Measurements from ENCODE around the gene ZNF710.
"Not testable (repeated sequence)": the region's sequence is repeated elsewhere in the genome, so short reads cannot be mapped to it uniquely, and the experiment has no call there.

Gene ZNF710

DNA sequence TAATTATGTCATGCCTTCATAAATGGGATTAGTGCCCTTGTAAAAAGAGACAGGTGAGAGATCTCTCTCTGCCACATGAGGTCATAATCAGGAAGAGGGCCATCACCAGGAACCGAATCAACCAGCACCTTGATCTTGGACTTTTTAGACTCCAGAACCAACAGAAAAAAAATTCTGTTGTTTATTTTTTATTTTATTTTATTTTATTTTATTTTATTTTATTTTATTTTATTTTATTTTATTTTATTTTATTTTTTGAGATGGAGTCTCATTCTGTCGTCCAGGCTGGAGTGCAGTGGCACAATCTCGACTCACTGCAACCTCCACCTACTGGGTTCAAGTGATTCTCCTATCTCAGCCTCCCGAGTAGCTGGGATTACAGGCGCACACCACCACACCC, 106.9 kb downstream of the ZNF710 start:
- DNase-seq: not testable (repeated sequence)

DNA sequence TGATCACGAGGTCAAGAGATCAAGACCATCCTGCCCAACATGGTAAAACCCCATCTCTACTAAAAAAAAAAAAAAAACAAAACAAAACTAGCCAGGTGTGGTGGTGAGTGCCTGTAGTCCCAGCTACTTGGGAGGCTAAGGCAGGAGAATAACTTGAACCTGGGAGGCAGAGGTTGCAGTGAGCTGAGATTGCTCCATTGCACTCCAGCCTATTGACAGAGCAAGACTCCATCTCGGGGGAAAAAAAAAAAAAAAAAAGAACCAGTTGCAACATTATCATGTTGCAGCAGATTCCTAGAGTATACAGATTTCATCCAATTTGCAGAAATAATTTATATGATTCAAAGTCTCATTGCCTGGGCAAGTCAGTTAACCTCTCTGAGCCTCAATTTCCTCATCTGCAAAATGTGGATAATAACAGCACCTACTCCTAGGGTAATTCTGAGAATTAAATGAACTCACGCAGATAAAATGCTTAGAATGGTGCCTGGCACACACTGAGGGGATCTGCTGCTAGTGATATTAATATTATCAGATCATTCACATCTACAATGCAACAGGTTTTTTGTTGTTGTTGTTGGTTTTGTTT, 108.1 kb downstream of the ZNF710 start:
- DNase-seq: not testable (repeated sequence)

DNA sequence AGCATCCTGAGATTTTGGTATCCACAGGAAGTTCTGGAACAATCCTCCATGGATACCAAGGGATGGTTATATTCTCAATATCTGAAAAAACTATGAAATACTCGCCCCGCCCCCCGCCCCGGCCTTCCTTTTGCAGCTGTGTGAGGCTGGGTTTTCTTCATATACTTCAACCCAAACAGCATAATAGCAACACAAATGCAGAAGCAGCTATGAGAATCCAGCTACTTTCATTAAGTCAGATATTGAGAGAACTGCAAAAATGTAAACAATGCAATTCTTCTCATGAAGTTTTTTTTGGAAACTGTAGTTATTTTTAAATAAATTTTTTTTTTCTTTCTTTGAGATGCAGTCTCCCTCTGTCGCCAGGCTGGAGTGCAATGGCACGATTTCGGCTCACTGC, 112.0 kb downstream of the ZNF710 start:
- DNase-seq: no peak

DNA sequence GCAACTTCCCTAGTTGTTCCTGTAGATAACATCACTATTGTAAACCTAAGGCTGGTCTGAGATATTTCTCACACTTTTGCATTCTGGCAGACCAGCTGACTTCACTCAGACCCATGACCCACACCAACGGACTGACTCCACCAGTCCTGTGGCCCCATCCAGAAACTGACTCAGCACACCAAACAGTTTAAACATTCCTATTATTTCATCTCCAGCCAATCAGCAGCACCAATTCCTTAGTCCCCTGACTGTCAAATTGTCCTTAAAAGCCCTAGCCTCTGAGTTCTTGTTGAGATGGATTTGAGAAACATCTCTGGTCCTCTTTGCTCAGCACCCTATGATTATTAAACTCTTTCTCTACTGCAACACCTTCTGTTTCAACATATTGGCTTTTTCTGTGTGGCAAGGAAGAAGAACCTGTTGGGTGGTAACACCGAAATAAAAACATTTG, 113.4 kb downstream of the ZNF710 start:
- no peak for DNase-seq

DNA sequence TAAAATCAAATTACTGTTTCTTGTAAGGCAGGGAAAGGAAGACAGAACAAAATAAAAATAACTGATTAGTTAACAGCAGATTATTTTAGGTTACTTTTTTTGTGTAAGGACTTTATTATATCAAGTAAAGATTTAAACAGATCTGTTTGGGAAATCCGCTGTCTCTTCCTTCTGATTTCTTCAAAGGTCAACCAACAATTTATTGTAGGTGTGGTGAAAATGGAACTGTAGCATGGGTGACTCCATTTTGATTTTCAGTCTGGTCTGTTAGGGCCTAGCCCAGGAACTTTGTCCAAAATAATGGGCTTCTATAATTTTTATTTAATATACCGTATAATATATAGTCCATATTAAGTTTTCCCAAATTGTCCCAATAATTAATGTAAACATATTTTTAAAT, 114.7 kb downstream of the ZNF710 start:
- DNase-seq: no peak

DNA sequence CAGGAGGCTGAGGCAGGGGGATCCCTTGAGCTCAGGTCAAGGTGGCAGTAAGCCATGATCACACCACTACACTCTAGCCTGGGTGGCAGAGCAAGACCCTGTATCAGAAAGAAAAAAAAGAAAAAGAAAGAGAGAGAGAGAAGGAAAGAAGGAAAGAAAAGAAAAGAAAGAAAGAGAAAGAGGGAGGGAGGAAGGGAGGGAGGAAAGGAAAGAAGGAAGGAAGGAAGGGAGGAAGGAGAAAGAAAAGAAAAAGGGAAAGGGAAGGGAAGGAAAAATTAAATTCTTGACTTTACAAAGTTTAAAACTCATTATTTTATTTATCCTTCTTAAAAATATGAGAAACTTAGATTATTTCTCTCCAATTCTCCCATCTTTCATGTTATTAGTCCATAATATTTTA, 118.2 kb downstream of the ZNF710 start:
- no peak for DNase-seq

DNA sequence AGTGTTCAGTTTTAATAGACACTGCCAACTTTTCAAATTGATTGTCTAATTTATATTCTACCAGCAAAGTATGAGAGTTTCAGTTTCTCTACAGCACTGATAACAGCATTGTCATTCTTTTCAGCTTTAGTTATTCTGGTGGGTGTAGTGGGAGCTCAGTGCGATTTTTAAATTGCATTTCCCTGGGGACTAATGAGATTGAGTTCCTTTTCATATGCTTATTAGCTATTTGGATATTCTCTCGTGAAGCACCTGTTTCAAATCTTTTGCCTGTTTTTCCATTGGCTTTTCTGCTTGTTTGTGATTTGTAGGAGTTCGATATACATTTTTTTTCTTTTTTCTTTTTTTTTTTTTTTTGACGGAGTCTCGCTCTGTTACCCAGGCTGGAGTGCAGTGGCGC, 120.0 kb downstream of the ZNF710 start:
- no peak for DNase-seq

DNA sequence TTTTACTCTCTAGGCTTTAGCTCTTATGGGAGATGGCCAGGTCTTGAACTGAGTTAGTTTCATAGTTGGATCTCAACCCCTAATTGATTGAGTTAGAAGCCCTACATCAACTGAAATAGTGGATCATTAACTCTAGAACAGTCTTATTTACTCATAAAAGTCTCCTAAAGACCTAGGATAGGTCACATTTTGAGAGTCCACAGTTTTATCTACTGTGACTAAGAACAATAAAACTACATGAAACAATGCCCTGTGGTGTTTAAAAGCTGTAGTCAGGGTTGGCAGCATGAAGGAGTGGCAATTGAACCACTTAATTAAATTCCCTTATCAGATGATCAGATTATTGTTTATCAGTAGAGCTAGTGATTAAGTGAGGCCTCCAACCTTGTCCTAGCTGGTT, 123.4 kb downstream of the ZNF710 start:
- DNase-seq: no peak

DNA sequence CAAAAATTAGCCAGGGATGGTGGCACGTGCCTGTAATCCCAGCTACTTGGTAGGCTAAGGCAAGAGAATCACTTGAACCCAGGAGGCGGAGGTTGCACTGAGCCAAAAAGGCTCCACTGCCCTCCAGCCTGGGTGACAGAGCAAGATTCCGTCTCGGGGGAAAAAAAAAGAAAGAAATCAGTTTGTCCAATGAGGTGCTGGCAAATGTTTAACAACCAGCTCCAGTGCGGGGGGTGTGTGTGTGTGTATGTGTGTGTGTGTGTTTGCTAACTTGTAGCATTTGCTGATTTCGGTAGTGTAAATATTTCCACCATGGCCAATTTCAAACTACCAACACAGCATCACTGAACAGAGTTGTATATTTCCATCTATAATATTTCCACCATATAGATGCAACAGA, 124.9 kb downstream of the ZNF710 start:
- no peak for DNase-seq

DNA sequence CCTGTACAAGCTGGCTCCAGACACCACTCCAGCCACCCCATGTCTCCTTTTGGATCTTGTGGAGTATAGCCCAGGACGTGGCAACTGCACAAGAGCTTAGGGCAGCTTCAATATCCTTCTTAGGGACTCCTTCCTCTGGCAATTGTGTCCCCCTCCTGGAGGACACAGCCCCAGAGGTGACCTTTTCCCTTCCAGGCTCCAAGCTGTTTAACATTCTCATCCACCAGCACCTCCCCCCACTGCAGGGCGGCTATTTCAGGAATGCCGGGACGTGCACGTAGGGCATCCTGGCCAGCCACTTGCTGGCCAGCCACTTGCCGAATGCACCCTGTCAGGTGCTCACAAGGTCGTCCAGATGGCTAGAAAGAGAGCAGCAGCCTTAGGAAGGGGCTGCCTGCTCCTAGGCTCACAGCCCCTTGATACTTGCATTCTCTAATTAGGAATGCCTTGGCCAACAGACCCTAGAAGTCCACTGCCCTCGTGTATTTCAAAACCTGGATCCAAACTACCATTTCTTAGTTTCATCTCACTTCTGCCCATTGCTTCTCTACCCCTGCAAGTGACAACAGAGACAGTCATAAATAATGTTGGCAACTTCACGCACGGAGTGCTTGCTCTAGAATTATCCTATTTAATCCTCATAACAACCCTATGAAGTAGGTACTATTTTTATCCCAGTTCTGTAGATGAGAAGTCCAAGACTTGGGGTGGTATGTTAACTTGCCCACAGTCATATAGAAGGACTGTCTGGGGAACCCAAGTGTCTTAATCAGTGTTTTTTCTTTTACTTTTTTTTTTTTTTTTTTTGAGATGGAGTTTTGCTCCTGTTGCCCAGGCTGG, 125.7 kb downstream of the ZNF710 start:
- DNase-seq: no peak

DNA sequence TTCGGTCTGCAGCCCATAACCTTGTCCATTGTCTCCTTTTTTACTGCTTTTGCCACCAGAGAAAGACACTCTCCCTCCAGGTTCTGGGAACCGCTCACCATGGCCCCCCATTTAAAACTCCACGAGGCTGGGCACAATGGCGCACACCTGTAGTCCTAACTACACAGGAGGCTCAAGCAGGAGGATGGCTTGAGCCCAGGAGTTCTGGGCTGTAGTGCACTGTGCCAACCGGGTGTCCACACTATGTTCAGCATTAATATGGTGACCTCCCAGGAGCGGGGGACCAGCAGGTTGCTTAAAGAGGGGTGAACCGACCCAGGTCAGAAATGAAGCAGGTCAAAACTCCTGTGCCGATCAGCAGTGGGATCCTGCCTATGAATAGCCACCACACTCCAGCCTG, 129.2 kb downstream of the ZNF710 start:
- DNase-seq: no peak

Measured in NCI-H1694 treated with DMSO at 0.1 percent for 48 hours (cell line).